HG03571 (cell line): Measurements from ENCODE around the gene SEMA4A.
A peak's percentile ranks its signal among the peaks of the same experiment; 100 is the strongest.
"Not testable (repeated sequence)": the region's sequence is repeated elsewhere in the genome, so short reads cannot be mapped to it uniquely, and the experiment has no call there.

Experiments
- ATAC-seq: cut with Tn5 transposase; IDR thresholded peaks from one replicate; pipeline ENCODE4 v1.9.1; 2021; ENCODE audit not compliant: unreplicated experiment

The SEMA4A gene

GRCh38 chr1:156193208-156193487 lies 39.8 kb downstream of the SEMA4A start:
- ATAC-seq, result no peak

- peak; percentile 90 for ATAC-seq
These were observed 40.3 kb downstream of the SEMA4A start, which contains the start of gene SLC25A44 for GRCh38 chr1:156193488-156194299. TSS of gene SLC25A44 (plus strand) at chr1:156194104. CDS start at chr1:156199848, 5,744 bp downstream.

DNA sequence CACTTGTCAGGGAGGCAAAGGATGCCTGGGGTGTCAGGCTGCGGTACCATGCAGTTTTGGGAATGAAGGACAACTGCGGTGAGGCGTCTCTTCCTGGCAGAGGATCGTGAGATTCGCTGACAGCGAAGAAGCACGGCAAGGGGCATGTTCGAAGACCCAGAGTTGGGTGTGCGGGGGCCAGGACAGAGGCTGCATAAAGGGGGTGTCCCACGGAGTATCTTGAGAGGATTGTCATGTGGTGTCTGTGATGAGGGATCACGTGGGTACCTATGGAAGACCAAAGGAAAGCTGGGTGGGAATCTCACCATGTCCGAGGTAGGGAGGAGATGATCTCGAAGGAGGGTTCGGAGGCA lies 40.9 kb downstream of the SEMA4A start:
- ATAC-seq, result no peak

DNA sequence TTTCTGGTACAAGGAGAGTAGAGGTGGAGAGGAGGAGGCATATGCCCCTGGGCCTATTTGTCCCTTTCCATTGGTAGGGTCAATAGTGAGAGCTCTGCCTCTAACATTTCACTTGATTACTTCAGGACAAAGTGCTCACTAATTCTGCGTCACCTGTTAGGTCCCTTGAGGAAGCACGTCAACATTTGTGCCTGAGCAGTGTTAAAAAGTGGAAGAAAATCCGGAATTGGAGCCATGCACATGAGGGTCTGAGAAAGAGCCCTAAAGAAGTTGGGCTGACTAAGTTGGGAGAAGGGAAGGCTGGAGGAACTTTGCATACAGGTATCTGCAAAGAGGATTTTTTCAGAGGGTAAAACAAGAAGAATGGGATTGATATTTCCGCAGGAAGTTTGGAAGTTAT lies 42.5 kb downstream of the SEMA4A start:
- ATAC-seq, result no peak

DNA sequence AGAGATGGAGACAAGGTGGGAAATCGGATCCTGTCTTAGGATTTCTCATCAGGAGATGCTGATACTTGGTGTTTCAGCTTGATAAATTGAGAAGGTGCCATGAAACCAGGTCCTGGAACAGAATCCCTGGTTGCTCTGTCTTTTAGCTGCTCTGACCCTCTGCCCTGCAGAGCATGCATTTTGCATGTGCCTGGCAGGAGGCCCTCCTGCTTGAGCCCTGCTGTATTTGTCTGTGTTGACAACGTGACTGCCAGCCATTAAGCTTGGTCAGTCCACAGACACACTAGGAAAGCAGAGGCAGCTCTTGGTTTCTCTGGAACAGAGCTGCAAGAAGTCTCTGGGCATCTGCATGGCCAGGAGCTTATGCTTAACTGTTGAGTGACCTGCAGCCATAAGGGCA lies 43.1 kb downstream of the SEMA4A start:
- no peak for ATAC-seq

GRCh38 chr1:156198831-156199349 lies 45.5 kb downstream of the SEMA4A start:
- no peak for ATAC-seq

DNA sequence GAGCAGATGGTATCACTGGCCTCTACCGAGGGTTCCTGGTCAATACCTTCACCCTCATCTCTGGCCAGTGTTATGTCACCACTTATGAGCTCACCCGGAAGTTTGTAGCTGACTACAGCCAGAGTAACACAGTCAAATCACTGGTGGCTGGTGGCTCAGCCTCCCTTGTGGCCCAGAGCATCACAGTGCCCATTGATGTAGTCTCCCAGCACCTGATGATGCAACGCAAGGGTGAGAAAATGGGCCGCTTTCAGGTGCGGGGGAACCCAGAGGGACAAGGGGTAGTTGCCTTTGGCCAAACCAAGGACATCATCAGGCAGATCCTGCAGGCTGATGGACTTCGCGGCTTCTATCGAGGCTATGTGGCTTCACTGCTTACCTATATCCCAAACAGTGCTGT lies 46.7 kb downstream of the SEMA4A start:
- ATAC-seq, result no peak

DNA sequence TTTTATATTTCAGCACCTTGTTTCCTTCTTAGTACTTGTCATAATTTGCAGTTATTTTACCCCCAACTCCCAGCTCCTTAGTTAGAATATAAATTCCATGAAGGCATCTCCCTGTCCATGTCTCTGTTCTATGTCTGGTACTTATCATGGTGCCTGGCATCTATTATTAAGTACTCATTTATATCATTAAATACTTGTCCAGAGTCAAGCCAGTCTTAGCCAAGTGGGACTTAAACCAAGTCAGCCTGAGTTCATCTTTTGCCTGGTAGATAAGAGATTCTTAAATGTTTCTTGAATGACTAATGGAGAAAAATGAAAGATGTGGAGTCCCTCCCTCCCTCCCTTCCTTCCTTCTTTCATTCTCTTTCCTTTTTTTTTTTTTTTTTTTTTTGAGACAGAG lies 49.9 kb downstream of the SEMA4A start:
- ATAC-seq, result no peak

- no peak for ATAC-seq
These were observed 51.3 kb downstream of the SEMA4A start for GRCh38 chr1:156204686-156205085.

GRCh38 chr1:156211243-156211642 lies 57.9 kb downstream of the SEMA4A start:
- no peak for ATAC-seq

DNA sequence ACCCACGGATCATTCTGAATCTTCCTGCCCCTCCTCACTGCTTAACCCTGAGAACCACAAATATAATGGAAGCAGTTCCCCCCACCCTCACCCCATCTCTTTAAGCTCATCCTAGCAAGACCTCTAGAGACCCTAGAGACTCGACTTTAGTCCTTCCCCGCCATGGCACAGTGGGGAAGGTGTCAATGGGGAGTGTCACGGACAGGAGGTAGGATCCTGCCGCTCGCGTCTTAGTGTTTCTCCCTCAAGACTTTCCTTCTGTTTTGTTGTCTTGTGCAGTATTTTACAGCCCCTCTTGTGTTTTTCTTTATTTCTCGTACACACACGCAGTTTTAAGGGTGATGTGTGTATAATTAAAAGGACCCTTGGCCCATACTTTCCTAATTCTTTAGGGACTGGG lies 58.7 kb downstream of the SEMA4A start:
- ATAC-seq, result no peak

DNA sequence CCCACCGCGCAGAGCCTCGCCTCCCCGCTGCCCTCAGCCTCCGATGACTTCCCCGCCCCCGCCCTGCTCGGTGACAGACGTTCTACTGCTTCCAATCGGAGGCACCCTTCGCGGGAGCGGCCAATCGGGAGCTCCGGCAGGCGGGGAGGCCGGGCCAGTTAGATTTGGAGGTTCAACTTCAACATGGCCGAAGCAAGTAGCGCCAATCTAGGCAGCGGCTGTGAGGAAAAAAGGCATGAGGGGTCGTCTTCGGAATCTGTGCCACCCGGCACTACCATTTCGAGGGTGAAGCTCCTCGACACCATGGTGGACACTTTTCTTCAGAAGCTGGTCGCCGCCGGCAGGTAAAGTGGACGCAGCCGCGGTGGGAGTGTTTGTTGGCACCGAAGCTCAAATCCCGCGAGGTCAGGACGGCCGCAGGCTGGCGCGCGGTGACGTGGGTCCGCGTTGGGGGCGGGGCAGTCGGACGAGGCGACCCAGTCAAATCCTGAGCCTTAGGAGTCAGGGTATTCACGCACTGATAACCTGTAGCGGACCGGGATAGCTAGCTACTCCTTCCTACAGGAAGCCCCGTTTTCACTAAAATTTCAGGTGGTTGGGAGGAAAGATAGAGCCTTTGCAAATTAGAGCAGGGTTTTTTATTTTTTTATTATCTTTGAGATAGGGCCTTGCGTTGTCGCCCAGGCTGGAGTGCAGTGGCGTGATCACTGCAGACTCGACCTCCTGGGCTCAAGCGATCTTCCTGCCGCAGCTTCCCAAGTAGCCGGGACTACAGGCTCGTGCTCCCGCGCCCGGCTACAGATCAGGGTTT lies 59.7 kb downstream of the SEMA4A start, which contains the start of gene PMF1:
Gene PMF1, plus strand, starts transcription at position 175 of the 811 bp plus-strand sequence. Its CDS starts 9 bp downstream, at position 184.
- peak; percentile 77 for ATAC-seq

DNA sequence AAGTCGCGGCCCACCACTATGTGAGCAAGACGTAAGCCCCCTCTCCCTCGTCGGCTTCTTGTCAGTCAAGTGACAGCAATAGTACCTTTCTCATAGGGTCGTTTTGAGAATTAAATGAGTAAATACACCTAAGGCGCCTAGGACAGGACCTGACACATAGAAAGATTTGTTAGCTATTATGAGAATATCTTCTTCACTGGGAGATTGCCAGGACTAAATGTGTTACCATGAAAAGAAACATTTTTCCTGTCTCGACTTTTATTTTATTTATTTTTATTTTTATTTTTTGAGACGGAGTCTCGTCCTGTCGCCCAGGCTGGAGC lies 60.2 kb downstream of the SEMA4A start:
- ATAC-seq, result no peak

DNA sequence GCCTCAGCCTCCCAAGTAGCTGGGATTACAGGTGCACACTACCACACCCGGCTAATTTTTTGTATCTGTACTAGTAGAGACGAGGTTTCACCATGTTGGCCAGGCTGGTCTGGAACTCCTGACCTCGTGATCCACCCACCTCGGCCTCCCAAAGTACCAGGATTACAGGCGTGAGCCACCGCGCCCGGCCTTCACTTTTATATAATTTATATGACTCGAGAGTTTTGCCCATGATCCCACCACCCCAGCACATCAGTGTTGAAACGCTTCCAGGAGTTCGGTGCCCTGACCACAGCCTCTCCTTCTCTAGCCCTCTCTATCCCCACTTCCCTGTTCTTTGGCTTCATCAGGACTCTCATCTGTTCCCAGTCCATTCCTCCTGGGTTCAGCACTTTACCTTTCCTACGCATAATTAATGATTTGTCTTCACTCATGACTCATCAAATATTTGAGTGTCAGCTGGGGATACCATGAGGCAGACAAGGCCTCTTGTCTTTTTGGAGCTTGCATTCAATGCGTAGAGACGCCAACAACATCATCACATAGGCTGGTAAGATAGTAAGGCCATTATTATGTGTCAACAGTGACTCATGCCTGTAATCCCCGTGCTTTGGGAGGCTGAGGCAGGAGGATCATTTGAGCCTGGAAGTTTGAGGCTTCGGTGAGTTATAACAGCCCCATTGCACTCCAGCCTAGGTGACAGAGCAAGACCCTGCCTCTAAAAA lies 60.8 kb downstream of the SEMA4A start:
- ATAC-seq, result no peak

- not testable (repeated sequence) for ATAC-seq
These were observed 63.1 kb downstream of the SEMA4A start for GRCh38 chr1:156216361-156217086.

DNA sequence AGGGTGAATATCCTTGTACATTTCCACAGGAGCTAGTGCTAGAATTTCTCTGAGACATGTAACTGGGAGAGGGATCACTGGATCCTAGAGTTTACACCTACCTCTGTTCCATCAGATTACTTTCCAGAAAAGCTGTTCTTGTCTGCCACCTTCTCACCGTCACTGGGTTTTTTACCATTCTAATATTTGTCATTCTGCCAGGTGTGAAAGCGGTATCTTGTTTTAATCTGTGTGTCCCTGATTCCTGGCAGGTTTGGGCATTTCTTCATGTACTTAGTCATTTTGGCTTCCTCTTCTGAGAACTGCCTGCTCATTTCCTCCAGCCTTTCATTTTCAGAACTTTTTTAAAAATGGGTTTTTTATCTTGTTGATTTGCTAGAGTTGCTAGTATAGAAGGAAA lies 64.5 kb downstream of the SEMA4A start:
- ATAC-seq, result no peak

- ATAC-seq, result no peak
These were observed 66.8 kb downstream of the SEMA4A start for GRCh38 chr1:156220226-156220625.

DNA sequence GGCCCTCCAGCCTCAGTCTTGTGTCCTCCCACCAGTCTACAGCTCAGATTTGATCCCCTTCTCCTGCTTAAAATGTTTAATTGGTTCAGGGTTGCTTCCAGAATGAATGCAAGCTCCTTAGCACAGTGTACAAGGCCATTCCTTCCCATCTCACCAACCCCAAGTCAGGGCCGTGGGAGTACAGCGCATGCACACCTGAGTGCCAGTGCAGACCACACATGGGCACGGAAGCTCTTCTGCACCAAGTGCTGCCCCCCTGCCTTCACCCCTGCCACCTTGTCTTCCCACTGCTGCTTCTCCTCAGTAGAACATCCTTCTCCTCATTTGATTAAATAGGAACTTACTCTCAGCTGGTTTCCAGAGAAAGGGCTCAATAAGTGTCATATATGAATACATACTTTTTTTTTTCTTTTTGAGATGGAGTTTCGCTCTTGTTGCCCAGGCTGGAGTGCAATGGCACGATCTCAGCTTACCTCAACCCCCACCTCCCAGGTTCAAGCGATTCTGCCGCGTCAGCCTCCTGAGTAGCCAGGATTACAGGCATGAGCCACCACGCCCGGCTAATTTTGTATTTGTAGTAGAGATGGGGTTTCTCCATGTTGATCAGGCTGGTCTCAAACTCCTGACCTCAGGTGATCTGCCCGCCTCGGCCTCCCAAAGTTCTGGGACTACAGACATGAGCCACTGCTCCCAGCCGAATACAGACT lies 68.8 kb downstream of the SEMA4A start:
- no peak for ATAC-seq

- no peak for ATAC-seq
These were observed 72.3 kb downstream of the SEMA4A start for GRCh38 chr1:156225677-156226014.

- peak; percentile 57 for ATAC-seq
These were observed 72.7 kb downstream of the SEMA4A start for GRCh38 chr1:156226116-156226538.
